Ascending aorta (tissue), 2 donors: Measurements from ENCODE around the gene PEX11G. TPM values are rescaled to one million over a fixed set of nuclear protein-coding genes. Genes with fewer than 3 reads are reported as not detected.
A peak's percentile ranks its signal among the peaks of the same experiment; 100 is the strongest.

Experiments
- DNase-seq, 2 donors: peaks; one replicate each; pipeline ENCODE4 v3.0.0-alpha.2; 2019; ENCODE audit warnings: low spot score in 2 of 2
- H3K27ac ChIP-seq, 2 donors: fragments of 200-600 bp; sonication (generic); one replicate each; pipeline ENCODE4 v1.5.1; 2016 to 2017; ENCODE audit warnings: mild to moderate bottlenecking in 1 of 2
- H3K27me3 ChIP-seq: fragments of 200-600 bp; sonication (generic); one replicate; pipeline ENCODE4 v1.5.1; 2017
- H3K36me3 ChIP-seq, 2 donors: fragments of 200-600 bp; sonication (generic); one replicate each; pipeline ENCODE4 v1.5.1; 2016
- H3K4me1 ChIP-seq, 2 donors: fragments of 200-600 bp; sonication (generic); one replicate each; pipeline ENCODE4 v1.5.1; 2016 to 2017; ENCODE audit warnings: mild to moderate bottlenecking in 1 of 2
- H3K4me3 ChIP-seq, 2 donors: fragments of 200-600 bp; sonication (generic); one replicate each; pipeline ENCODE4 v1.5.1; 2016 to 2017; ENCODE audit warnings: mild to moderate bottlenecking in 1 of 2
- H3K9me3 ChIP-seq, 2 donors: fragments of 200-600 bp; sonication (generic); one replicate each; pipeline ENCODE4 v1.5.1; 2016
- CTCF ChIP-seq, 3 experiments: fragments of 200-600 bp in 2 of 3; fragments of 450-650 bp in 1 of 3; sonication (generic) in 2 of 3; IDR thresholded peaks; one replicate each; pipeline ENCODE4 v1.5.1; 2016 to 2019; ENCODE audit warnings: antibody characterized with exemption in 3 of 3, mild to moderate bottlenecking in 1 of 3, moderate library complexity in 1 of 3
- intact Hi-C: fragments of 100-400 bp; cut with DNase I; formaldehyde crosslinking; loops from one replicate; pipeline ENCODE4 v1.15.1; 2023
- total RNA-seq: library from RNA; depleted of rRNA; stranded (reverse); fragments of >200 nt; gene quantifications from one replicate; pipeline ENCODE4 v1.1.0, GENCODE V29; 2016

Gene PEX11G
- total RNA-seq, 1 donor from 2014 or later: not detected

DNA sequence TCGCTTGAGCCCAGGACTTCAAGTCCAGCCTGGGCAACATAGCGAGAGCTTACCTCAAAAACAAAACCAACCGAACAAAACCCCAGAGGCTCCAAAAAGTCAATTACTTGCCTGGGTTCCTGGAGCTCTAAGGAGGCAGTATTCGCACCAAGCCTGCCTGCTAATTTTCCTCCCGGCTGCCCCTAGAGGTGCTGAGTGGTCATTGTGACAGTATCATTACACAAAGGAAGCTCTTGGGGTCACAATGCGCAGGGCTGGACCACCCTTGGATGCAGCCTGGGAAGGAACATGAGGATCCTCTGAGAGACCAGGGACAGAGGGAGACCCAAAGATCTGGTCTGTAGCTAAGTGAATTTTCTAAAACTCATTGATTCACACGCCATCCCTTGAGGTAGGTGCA lies 8.5 kb upstream of the PEX11G start:
- no peak for DNase-seq
- no peaks in the 10 kb centered on the region for H3K36me3 ChIP-seq
- H3K9me3 ChIP-seq: no peaks in the 10 kb centered on the region
- H3K27ac ChIP-seq: no peak overlapping the region
- TF ChIP-seq CTCF (IDR thresholded peaks at IDR 0.05): peak in 2 of 3 experiments; percentile 10 to 25
- peaks cover 3 to 6% of the 10 kb centered on the region in 2 donors for H3K4me1 ChIP-seq
- no peaks in the 10 kb centered on the region for H3K27me3 ChIP-seq
- H3K4me3 ChIP-seq: no peak overlapping the region
- intact Hi-C loops: no loop called here

GRCh38 chr19:7494416-7495098 lies 5.7 kb upstream of the PEX11G start:
- H3K27ac ChIP-seq: peak overlapping the region; percentile 57 to 76
- no peaks in the 10 kb centered on the region for H3K27me3 ChIP-seq
- no peaks in the 10 kb centered on the region for H3K36me3 ChIP-seq
- no peak for DNase-seq
- no peaks in the 10 kb centered on the region for H3K9me3 ChIP-seq
- TF ChIP-seq CTCF (IDR thresholded peaks at IDR 0.05): no peak
- no peak overlapping the region for H3K4me3 ChIP-seq
- H3K4me1 ChIP-seq: no peaks in the 10 kb centered on the region
- intact Hi-C loops: no loop called here

- Histone ChIP-seq H3K27ac (no peak overlapping the region), H3K9me3 (no peaks in the 10 kb centered on the region), H3K27me3 (no peaks in the 10 kb centered on the region), H3K4me1 (peaks cover 0 to 4% of the 10 kb centered on the region in 2 donors), H3K4me3 (no peak overlapping the region), H3K36me3 (no peaks in the 10 kb centered on the region)
- intact Hi-C loops: no loop called here
- TF ChIP-seq CTCF (IDR thresholded peaks at IDR 0.05): no peak
- no peak for DNase-seq
Observed at GRCh38 chr19:7492558-7492957, 3.7 kb upstream of the PEX11G start.

DNA sequence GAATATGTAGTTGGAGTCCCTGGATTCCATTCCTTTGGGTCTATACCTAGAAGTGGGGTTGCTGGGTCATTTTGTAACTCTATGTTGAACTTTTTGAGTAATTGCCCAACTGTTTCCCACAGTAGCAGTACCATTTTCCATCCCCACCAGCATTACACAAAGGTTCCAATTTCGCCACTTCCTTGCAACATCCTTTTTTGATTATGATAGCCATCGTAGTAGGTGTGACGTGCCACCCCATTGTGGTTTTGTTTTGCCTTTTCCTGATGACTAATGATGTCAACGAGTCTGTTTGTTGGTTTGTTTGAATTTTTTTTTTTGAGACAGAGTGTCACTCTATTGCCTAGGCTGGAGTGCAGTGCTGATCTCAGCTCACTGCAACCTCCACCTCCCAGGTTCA lies 3.3 kb upstream of the PEX11G start:
- DNase-seq: no peak
- H3K27ac ChIP-seq: no peak overlapping the region
- intact Hi-C loops: no loop called here
- no peaks in the 10 kb centered on the region for H3K9me3 ChIP-seq
- no peaks in the 10 kb centered on the region for H3K36me3 ChIP-seq
- no peak for TF ChIP-seq CTCF (IDR thresholded peaks at IDR 0.05)
- H3K4me1 ChIP-seq: peaks cover 0 to 4% of the 10 kb centered on the region in 2 donors
- H3K4me3 ChIP-seq: no peak overlapping the region
- H3K27me3 ChIP-seq: no peaks in the 10 kb centered on the region

DNA sequence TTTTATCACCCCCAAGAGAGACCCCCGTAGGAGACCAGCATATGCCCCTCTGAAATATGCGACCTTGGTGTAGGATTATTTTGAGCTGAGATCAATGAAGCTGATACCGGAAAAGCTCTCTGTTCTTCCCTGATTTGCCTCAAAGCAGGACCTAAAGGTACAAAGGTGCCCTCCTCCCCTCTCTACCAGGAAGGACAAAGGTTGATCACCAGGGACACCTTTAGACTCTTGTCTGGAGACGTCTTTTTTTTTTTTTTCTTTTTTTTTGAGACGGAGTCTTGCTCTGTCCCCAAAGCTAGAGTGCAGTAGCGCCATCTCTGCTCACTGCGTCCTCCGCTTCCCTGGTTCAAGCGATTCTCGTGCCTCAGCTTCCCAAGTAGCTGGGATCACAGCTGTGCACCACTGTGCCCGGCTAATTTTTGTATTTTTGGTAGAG lies 792 bp upstream of the PEX11G start:
- H3K27me3 ChIP-seq: no peaks in the 10 kb centered on the region
- H3K4me1 ChIP-seq: peaks cover 0 to 4% of the 10 kb centered on the region in 2 donors
- peak overlapping the region in 1 of 2 donors; percentile 70 for H3K27ac ChIP-seq
- H3K4me3 ChIP-seq: peak overlapping the region in 1 of 2 donors; percentile 73
- H3K36me3 ChIP-seq: no peaks in the 10 kb centered on the region
- intact Hi-C loops: loop anchor here (1.0 to 5.0 kb wide), 2 partner anchors 45 to 1117 kb away; partner anchors contain the start of gene ALKBH7
- no peak for TF ChIP-seq CTCF (IDR thresholded peaks at IDR 0.05)
- no peaks in the 10 kb centered on the region for H3K9me3 ChIP-seq
- DNase-seq: no peak
